GM12878 (cell line): ENCODE data around the gene ATP4B. TPM values are rescaled to one million over a fixed set of nuclear protein-coding genes. Genes with fewer than 3 reads are reported as not detected.

Experiments used
- ATAC-seq: fragments of 200-7000 bp; cut with Tn5 transposase; 3 replicates; pipeline ENCODE4 v1.9.1; 2020; ENCODE audit warnings: mild to moderate bottlenecking, moderate library complexity
- BruUV-seq: library from RNA; stranded (reverse); fragments of 400-500 nt; replicated peaks from 2 replicates; lab custom pipeline; 2021; lab: Mats Ljungman, UMichigan
- CTCF ChIA-PET: fragments of 300-600 bp; sonication (Branson Sonifier 250); formaldehyde crosslinking; extraction: SDS; loops from one replicate; lab custom pipeline; 2021; ENCODE audit warnings: inconsistent platforms; lab: Yijun Ruan, JAX
- POLR2A ChIA-PET: fragments of 350-600 bp; formaldehyde crosslinking; extraction: SDS; loops from one replicate; lab custom pipeline; 2021; ENCODE audit warnings: inconsistent platforms; lab: Charles Lee
- RAD21 ChIA-PET: fragments of 300-600 bp; sonication (Branson Sonifier 250); formaldehyde crosslinking; loops from one replicate; lab custom pipeline; 2023; ENCODE audit warnings: antibody characterized with exemption; ENCODE audit not compliant: unreplicated experiment; lab: Charles Lee
- SMC1A ChIA-PET: fragments of 300-600 bp; sonication (Branson Sonifier 250); formaldehyde crosslinking; loops from one replicate; lab custom pipeline; 2023; ENCODE audit not compliant: unreplicated experiment, uncharacterized antibody; lab: Charles Lee
- DNase-seq: peaks from one replicate; pipeline ENCODE4 v3.0.0-alpha.2; 2011; ENCODE audit warnings: low read depth, low spot score
- FAIRE-seq: peaks from 3 replicates; lab custom pipeline; 2011; peaks lifted over from hg19 to GRCh38; lab: Jason Lieb, UNC
- H2AFZ ChIP-seq: 2 replicates; pipeline ENCODE4 v1.6.0; 2011; ENCODE audit warnings: low read depth, low read length, control low read depth; ENCODE audit not compliant: control insufficient read depth
- H3K27ac ChIP-seq: 2 replicates; pipeline ENCODE4 v1.5.1; 2011; ENCODE audit warnings: control low read depth; ENCODE audit not compliant: control insufficient read depth, insufficient read depth
- H3K27me3 ChIP-seq, 2 experiments: replicated peaks in 1 of 2; 2 replicates each; pipeline versions ENCODE4 v1.6.0 to v1.6.1; 2011; ENCODE audit warnings: low read length in 1 of 2; ENCODE audit not compliant: control insufficient read depth in 2 of 2, insufficient read depth in 2 of 2
- H3K36me3 ChIP-seq, 2 experiments: 2 replicates each; pipeline ENCODE4 v1.5.1; 2011; ENCODE audit warnings: low read length in 1 of 2; ENCODE audit not compliant: control insufficient read depth in 2 of 2, insufficient read depth in 2 of 2
- H3K4me1 ChIP-seq: 2 replicates; pipeline ENCODE4 v1.6.1; 2011; ENCODE audit warnings: mild to moderate bottlenecking, low read length, moderate library complexity, mixed read lengths; ENCODE audit not compliant: control insufficient read depth, insufficient read depth
- H3K4me2 ChIP-seq: 2 replicates; pipeline ENCODE4 v1.6.0; 2011; ENCODE audit warnings: control low read depth; ENCODE audit not compliant: control insufficient read depth, insufficient read depth
- H3K4me3 ChIP-seq: fragments of 200-600 bp; sonication (generic); 2 replicates; pipeline ENCODE4 v1.5.1; 2016
- H3K79me2 ChIP-seq: 2 replicates; pipeline ENCODE4 v1.6.0; 2011; ENCODE audit warnings: low read length; ENCODE audit not compliant: control insufficient read depth, insufficient read depth
- H3K9ac ChIP-seq: 2 replicates; pipeline ENCODE4 v1.8.0; 2011; ENCODE audit warnings: low read length, control low read depth, mixed read lengths; ENCODE audit not compliant: control insufficient read depth, insufficient read depth
- H3K9me3 ChIP-seq: replicated peaks from 3 replicates; pipeline ENCODE4 v1.5.1; 2011; ENCODE audit warnings: mild to moderate bottlenecking, low read length; ENCODE audit not compliant: control insufficient read depth, insufficient read depth
- H4K20me1 ChIP-seq: 2 replicates; pipeline ENCODE4 v1.6.0; 2011; ENCODE audit not compliant: control insufficient read depth, insufficient read depth
- ASH2L ChIP-seq: fragments of 300-600, 200-600 bp; sonication (generic); IDR thresholded peaks from 2 replicates; pipeline ENCODE4 v1.6.1; 2017; ENCODE audit warnings: low read depth, mild to moderate bottlenecking, borderline replicate concordance
- JUND ChIP-seq: IDR thresholded peaks from 2 replicates; pipeline ENCODE4 v1.6.1; 2012; ENCODE audit warnings: low read depth, mild to moderate bottlenecking, low read length, improper control_type of control experiment, moderate library complexity
- MXI1 ChIP-seq: fragments of 150-350 bp; IDR thresholded peaks from 2 replicates; pipeline ENCODE4 v1.6.1; 2011; ENCODE audit warnings: low read depth, mild to moderate bottlenecking, inconsistent platforms, low read length, improper control_type of control experiment
- NFYB ChIP-seq: IDR thresholded peaks from 2 replicates; pipeline ENCODE4 v1.6.1; 2011; ENCODE audit warnings: low read depth, mild to moderate bottlenecking, low read length, improper control_type of control experiment, moderate library complexity; ENCODE audit not compliant: insufficient read depth
- NR2C1 ChIP-seq: fragments of 450-650 bp; IDR thresholded peaks from 2 replicates; pipeline ENCODE4 v1.6.1; 2017; ENCODE audit warnings: antibody characterized with exemption, mild to moderate bottlenecking, moderate library complexity
- NRF1 ChIP-seq: conservative IDR thresholded peaks from 2 replicates; pipeline ENCODE4 v1.6.1; 2011; ENCODE audit warnings: mild to moderate bottlenecking, low read depth, low read length, improper control_type of control experiment
- POLR2A ChIP-seq: IDR thresholded peaks from 2 replicates; pipeline ENCODE4 v1.6.1; 2011; ENCODE audit warnings: low read depth, mild to moderate bottlenecking, low read length
- RAD51 ChIP-seq: fragments of 450-650 bp; IDR thresholded peaks from 2 replicates; pipeline ENCODE4 v1.6.1; 2016; ENCODE audit warnings: moderate library complexity, mild to moderate bottlenecking, inconsistent platforms
- RB1 ChIP-seq: fragments of 450-650 bp; formaldehyde crosslinking; IDR thresholded peaks from 2 replicates; pipeline ENCODE4 v1.6.1; 2017; ENCODE audit warnings: mild to moderate bottlenecking, borderline replicate concordance
- RBBP5 ChIP-seq: fragments of 200-600 bp; sonication (generic); conservative IDR thresholded peaks from 2 replicates; pipeline ENCODE4 v1.6.1; 2016
- SP1 ChIP-seq: IDR thresholded peaks from one replicate; pipeline ENCODE4 v1.6.1; 2011; ENCODE audit warnings: low read depth, low read length
- ZNF384 ChIP-seq: IDR thresholded peaks from 2 replicates; pipeline ENCODE4 v1.6.1; 2012; ENCODE audit warnings: low read depth, mild to moderate bottlenecking, low read length, improper control_type of control experiment, borderline replicate concordance
- WGBS: methylation state at CpG from one replicate; pipeline ENCODE4 v1.1.6; 2016; ENCODE audit warnings: low lambda C conversion rate; ENCODE audit not compliant: insufficient replicate concordance, insufficient coverage; ENCODE audit errors: missing lambda C conversion rate; 5-methylcytosine and 5-hydroxymethylcytosine counted together
- in situ Hi-C: fragments of 300-500 bp; cut with MboI; formaldehyde crosslinking; loops from 9 replicates; pipeline ENCODE4 v1.14.3; 2018; ENCODE audit warnings: mixed read lengths
- intact Hi-C: fragments of 100-400 bp; cut with micrococcal nuclease; formaldehyde crosslinking; loops from one replicate; pipeline ENCODE4 v1.14.2; 2022; ENCODE audit not compliant: unreplicated experiment
- polyA plus RNA-seq, 11 experiments: library from polyadenylated mRNA; depleted of rRNA in 4 of 11; unstranded in 6 of 11; stranded (reverse) in 5 of 11; fragments of >200 nt; fragmentation: Nextera tagmentation in 4 of 11; fragmentation: Illumina TruSeq in 1 of 11; extraction: Ambion mirVana in 4 of 11; extraction: Trizol in 1 of 11; gene quantifications; 1 replicate in 1 of 11; 2 replicates in 10 of 11; pipeline versions ENCODE4 v1.2.1 to v1.2.3, GENCODE V29; 2011 to 2016; ENCODE audit warnings: inconsistent platforms in 2 of 11, missing spikeins in 2 of 11, low read depth in 1 of 11
- total RNA-seq, 4 experiments: library from RNA; depleted of rRNA in 3 of 4; stranded (reverse); fragments of >200 nt in 3 of 4; fragmentation: Illumina TruSeq in 1 of 4; extraction: Trizol in 1 of 4; gene quantifications; 2 replicates each; pipeline versions ENCODE4 v1.2.1 to v1.2.3, GENCODE V29; 2013 to 2021

ATP4B gene
- total and polyA plus RNA-seq, 10 of the 15 experiments (the other 5 are each of a cell fraction or from before 2014, with no cell fraction given), result 0.05 to 0.33 (median 0.20) TPM; not detected in 4

GRCh38 chr13:113602291-113602988 lies 55.6 kb downstream of the ATP4B start:
- no peak overlapping the region for H3K27ac ChIP-seq
- intact Hi-C loops, result no loop called here
- ChIA-PET SMC1A (no interaction called here), CTCF (no interaction called here), POLR2A (interaction anchor here (0.7 kb wide), 1 partner anchor 312 kb away, joined by 3 read pairs; no protein-coding TSS in a partner anchor), RAD21 (no interaction called here)
- no peaks in the 10 kb centered on the region for H4K20me1 ChIP-seq
- TF ChIP-seq NRF1 (no peak), POLR2A (no peak), MXI1 (no peak), RB1 (no peak), NR2C1 (no peak), ZNF384 (no peak), JUND (no peak), RBBP5 (no peak), ASH2L (no peak), RAD51 (no peak), NFYB (no peak), SP1 (no peak)
- no peak overlapping the region for H3K9ac ChIP-seq
- peaks cover 3% of the 10 kb centered on the region; the same call in 1 of the 2 replicates for H3K4me1 ChIP-seq
- H3K79me2 ChIP-seq, result peaks cover 41% of the 10 kb centered on the region
- 87% methylated on average over 15 of the region's 15 CpGs for WGBS
- no peak overlapping the region for H3K4me2 ChIP-seq
- BruUV-seq, result no TSS peak
- in situ Hi-C loops, result no loop called here
- H3K27me3 ChIP-seq, result no peaks in the 10 kb centered on the region
- no peak overlapping the region for H3K4me3 ChIP-seq
- FAIRE-seq, result no peak
- no peak overlapping the region for H2AFZ ChIP-seq
- H3K9me3 ChIP-seq, result no peaks in the 10 kb centered on the region; the same call in 2 of the 3 replicates
- DNase-seq, result no peak
- peaks cover 26 to 30% of the 10 kb centered on the region in 2 experiments; a peak in 3 of 4 replicates for H3K36me3 ChIP-seq
- ATAC-seq, result no peak
